Transverse colon (tissue), 4 donors: ENCODE measurements around the gene CDH12. TPM values are rescaled to one million over a fixed set of nuclear protein-coding genes. Genes with fewer than 3 reads are reported as not detected.

ENCODE experiments used
- DNase-seq: peaks from one replicate; pipeline ENCODE4 v3.0.0-alpha.2; 2019
- H3K27ac ChIP-seq, 4 donors: fragments of 200-600 bp; sonication (generic); 2 replicates each; pipeline ENCODE4 v1.5.1; 2016 to 2018; ENCODE audit warnings: inconsistent platforms in 4 of 4
- H3K27me3 ChIP-seq: fragments of 200-600 bp; sonication (generic); 2 replicates; pipeline ENCODE4 v1.5.1; 2017; ENCODE audit warnings: inconsistent platforms
- H3K36me3 ChIP-seq, 4 donors: fragments of 200-600 bp; sonication (generic); 2 replicates each; pipeline ENCODE4 v1.5.1; 2017 to 2019; ENCODE audit warnings: inconsistent platforms in 4 of 4
- H3K4me1 ChIP-seq, 4 donors: fragments of 200-600 bp; sonication (generic); 2 replicates each; pipeline ENCODE4 v1.5.1; 2017 to 2020; ENCODE audit warnings: inconsistent platforms in 4 of 4
- H3K4me3 ChIP-seq, 4 donors: fragments of 200-600 bp; sonication (generic); 1 replicate in 1 of 4; 2 replicates in 3 of 4; pipeline versions ENCODE4 v1.5.1 to v1.6.1; 2017 to 2019; ENCODE audit warnings: inconsistent platforms in 4 of 4
- H3K9me3 ChIP-seq, 2 donors: fragments of 200-600 bp; sonication (generic); 2 replicates each; pipeline ENCODE4 v1.5.1; 2017 to 2019; ENCODE audit warnings: inconsistent platforms in 2 of 2
- CTCF ChIP-seq, 5 experiments: fragments of 200-600 bp in 3 of 5; fragments of 450-650 bp in 2 of 5; sonication (generic) in 3 of 5; IDR thresholded peaks; 1 replicate in 2 of 5; 2 replicates in 3 of 5; pipeline ENCODE4 v1.5.1; 2016 to 2017; ENCODE audit warnings: antibody characterized with exemption in 5 of 5, inconsistent platforms in 3 of 5, mild to moderate bottlenecking in 2 of 5, moderate library complexity in 1 of 5
- EP300 ChIP-seq: sonication (generic); formaldehyde crosslinking; IDR thresholded peaks from one replicate; pipeline ENCODE4 v1.6.1; 2017; ENCODE audit warnings: antibody characterized with exemption, low read depth
- POLR2A ChIP-seq: fragments of 450-650 bp; IDR thresholded peaks from one replicate; pipeline ENCODE4 v1.6.1; 2016; ENCODE audit warnings: antibody characterized with exemption, mild to moderate bottlenecking, moderate library complexity
- POLR2AphosphoS5 ChIP-seq, 3 donors: sonication (generic); formaldehyde crosslinking; IDR thresholded peaks; one replicate each; pipeline ENCODE4 v1.6.1; 2016; ENCODE audit warnings: antibody characterized with exemption in 3 of 3
- WGBS, 2 donors: methylation state at CpG; one replicate each; pipeline ENCODE4 v1.1.5; 2018; ENCODE audit warnings: low coverage in 1 of 2; 5-methylcytosine and 5-hydroxymethylcytosine counted together
- in situ Hi-C, 4 donors: fragments of 200-750 bp; cut with MboI; loops; one replicate each; pipeline versions ENCODE4 v1.15.0 to v1.15.1; 2017; ENCODE audit warnings: low sequenced_read_pairs in 3 of 4, low pct_ligation_motif_present in 1 of 4, low pct_unique_long_range_greater_than_20kb in 1 of 4
- intact Hi-C: fragments of 100-400 bp; cut with DNase I; formaldehyde crosslinking; loops from one replicate; pipeline ENCODE4 v1.15.1; 2023; ENCODE audit warnings: low total_unique reads
- total RNA-seq, 4 donors: library from RNA; depleted of rRNA; stranded (reverse); fragments of >200 nt; gene quantifications; one replicate each; pipeline ENCODE4 v1.1.0, GENCODE V29; 2016

CDH12 gene
- total RNA-seq, 4 donors from 2014 or later, result 0.14 TPM; not detected in 3

DNA sequence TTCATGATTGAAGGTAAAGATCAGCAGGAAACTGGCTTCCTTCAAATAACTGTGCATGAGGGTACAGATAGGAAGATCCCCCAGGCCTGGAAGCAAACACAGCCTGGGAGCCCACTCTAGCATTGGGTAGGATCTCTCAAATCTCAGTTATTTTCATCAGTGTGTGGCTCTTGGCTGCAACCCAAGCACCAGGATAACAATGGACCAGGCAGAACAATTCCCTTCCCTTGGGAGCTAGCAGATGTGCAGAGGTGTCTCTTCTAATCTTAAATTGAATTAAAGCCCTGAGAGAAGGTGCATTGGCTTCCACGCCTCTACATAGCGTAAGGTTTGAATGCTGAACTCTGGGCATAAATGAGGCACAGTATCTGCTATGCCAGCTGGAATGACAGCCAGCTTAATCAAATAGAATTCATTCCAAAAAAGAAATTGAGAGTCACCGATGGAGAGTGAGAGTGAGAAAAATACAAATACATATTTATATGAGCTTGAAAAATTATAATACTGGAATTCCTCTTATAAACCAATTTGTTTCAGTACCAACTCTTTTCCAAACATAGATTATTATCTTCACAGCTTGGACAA is 957.3 kb downstream of the CDH12 start:
- no peak for DNase-seq
- Histone ChIP-seq H3K4me1 (no peaks in the 10 kb centered on the region), H3K9me3 (no peaks in the 10 kb centered on the region), H3K36me3 (no peaks in the 10 kb centered on the region), H3K27ac (no peak overlapping the region), H3K4me3 (no peak overlapping the region), H3K27me3 (no peaks in the 10 kb centered on the region)
- TF ChIP-seq EP300 (no peak), CTCF (IDR thresholded peaks at IDR 0.05) (no peak), POLR2AphosphoS5 (IDR thresholded peaks at IDR 0.05) (no peak), POLR2A (no peak)
- 30 to 57% methylated on average over 3 of the region's 3 CpGs for WGBS, 2 donors
- in situ Hi-C loops, result no loop called here
- intact Hi-C loops, result no loop called here

DNA sequence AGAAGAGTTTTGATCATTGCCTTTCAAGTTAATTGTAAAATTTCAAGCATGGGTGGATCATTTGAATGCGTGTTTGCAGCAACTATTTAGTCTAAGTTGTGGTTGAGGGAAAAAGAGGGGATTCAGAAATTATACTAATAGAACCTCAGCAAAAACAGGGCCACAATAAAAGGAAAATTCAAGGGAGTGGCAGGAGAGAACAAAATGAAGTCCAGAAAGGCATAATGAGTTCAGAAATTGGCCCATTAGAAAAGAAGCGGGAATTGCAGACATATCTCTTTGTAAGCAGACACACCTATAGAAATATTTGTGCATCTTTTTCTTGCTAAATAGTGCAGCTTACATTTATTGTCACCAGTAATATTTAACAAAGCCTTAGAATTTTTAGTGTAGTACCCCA is 960.0 kb downstream of the CDH12 start:
- H3K9me3 ChIP-seq, result no peaks in the 10 kb centered on the region
- TF ChIP-seq CTCF (IDR thresholded peaks at IDR 0.05) (no peak), POLR2AphosphoS5 (IDR thresholded peaks at IDR 0.05) (no peak), EP300 (no peak), POLR2A (no peak)
- no peak overlapping the region for H3K4me3 ChIP-seq
- H3K36me3 ChIP-seq, result no peaks in the 10 kb centered on the region
- H3K4me1 ChIP-seq, result no peaks in the 10 kb centered on the region
- WGBS, 2 donors, result 89 to 91% methylated on average over 2 of the region's 2 CpGs
- intact Hi-C loops, result no loop called here
- no peak for DNase-seq
- no peak overlapping the region for H3K27ac ChIP-seq
- H3K27me3 ChIP-seq, result no peaks in the 10 kb centered on the region
- in situ Hi-C loops, result no loop called here

- no peak for TF ChIP-seq CTCF (IDR thresholded peaks at IDR 0.05)
- no peak for TF ChIP-seq POLR2A
- TF ChIP-seq EP300, result no peak
- no peak for TF ChIP-seq POLR2AphosphoS5 (IDR thresholded peaks at IDR 0.05)
- no peaks in the 10 kb centered on the region for H3K27me3 ChIP-seq
- no peaks in the 10 kb centered on the region for H3K9me3 ChIP-seq
- intact Hi-C loops (no loop called here), in situ Hi-C loops (no loop called here)
- no peaks in the 10 kb centered on the region for H3K36me3 ChIP-seq
- WGBS, 2 donors, result 14 to 36% methylated on average over 1 of the region's 1 CpG
- DNase-seq, result no peak
- no peak overlapping the region for H3K4me3 ChIP-seq
- H3K4me1 ChIP-seq, result no peaks in the 10 kb centered on the region
- H3K27ac ChIP-seq, result no peak overlapping the region
These were observed 963.6 kb downstream of the CDH12 start for GRCh38 chr5:21889581-21889980.

GRCh38 chr5:21882074-21882745 is 970.9 kb downstream of the CDH12 start:
- in situ Hi-C loops (no loop called here), intact Hi-C loops (no loop called here)
- Histone ChIP-seq H3K4me3 (no peak overlapping the region), H3K4me1 (no peaks in the 10 kb centered on the region), H3K27me3 (no peaks in the 10 kb centered on the region), H3K27ac (no peak overlapping the region), H3K36me3 (no peaks in the 10 kb centered on the region), H3K9me3 (no peaks in the 10 kb centered on the region)
- WGBS, 2 donors, result 75 to 86% methylated on average over 8 to 17 of the region's 17 CpGs
- no peak for TF ChIP-seq POLR2AphosphoS5 (IDR thresholded peaks at IDR 0.05)
- no peak for TF ChIP-seq POLR2A
- no peak for TF ChIP-seq EP300
- no peak for TF ChIP-seq CTCF (IDR thresholded peaks at IDR 0.05)
- no peak for DNase-seq
